IPS DF 4.7 (cell line): ENCODE results near the gene ANKRD27.

Source experiments
- DNase-seq: peaks from one replicate; pipeline ENCODE4 v3.0.0-alpha.2; 2013; ENCODE audit warnings: low spot score; ENCODE audit errors: extremely low read depth

The ANKRD27 gene

GRCh38 chr19:32558607-32559228 is 116.3 kb downstream of the ANKRD27 start:
- no peak for DNase-seq

DNA sequence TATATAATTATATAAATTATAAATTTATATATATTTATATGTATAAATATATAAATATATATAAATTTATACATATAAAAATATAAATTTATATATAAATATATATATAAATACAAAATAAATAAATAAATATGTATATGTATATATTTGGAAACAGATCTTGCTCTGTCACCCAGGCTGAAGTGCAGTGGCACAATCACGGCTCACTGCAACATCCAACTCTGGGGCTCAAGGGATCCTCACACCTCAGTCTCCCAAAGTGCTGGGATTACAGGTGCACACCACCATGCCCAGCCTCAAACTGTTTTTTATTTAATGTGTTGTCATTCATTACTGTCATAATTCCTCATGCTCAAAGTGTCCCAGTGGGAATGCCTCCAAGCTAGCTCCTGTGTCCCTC is 119.2 kb downstream of the ANKRD27 start:
- DNase-seq = no peak

DNA sequence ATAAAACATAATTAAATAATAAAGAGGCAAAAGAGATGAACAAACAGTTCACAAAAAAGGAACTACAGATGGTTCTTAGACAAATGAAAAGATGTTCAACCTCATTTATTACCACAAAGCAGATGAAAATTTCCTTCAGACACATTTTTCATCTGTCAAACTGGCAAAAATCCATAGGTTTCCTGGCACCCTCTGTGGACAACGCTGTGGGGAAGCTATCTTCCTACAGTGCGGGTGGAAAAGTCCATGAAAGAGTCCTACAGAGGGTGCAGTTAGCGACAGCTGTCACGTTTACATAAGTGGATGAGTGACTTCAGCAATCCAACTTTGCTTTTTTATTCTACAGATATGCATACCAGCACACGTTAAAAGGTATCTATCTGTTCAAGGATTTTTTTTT is 124.3 kb downstream of the ANKRD27 start:
- no peak for DNase-seq
